WTC11 (cell line): ENCODE results near the gene B4GALT3.

Source experiments
- CBFB ChIP-seq: sonication (generic); formaldehyde crosslinking; IDR thresholded peaks from 2 replicates; pipeline ENCODE4 v1.8.1; 2022; ENCODE audit warnings: mild to moderate bottlenecking, low read depth, missing genetic modification reagents
- NFE2L1 ChIP-seq: sonication (generic); formaldehyde crosslinking; IDR thresholded peaks from 2 replicates; pipeline ENCODE4 v1.8.1; 2023; ENCODE audit warnings: missing genetic modification reagents
- NR1H2 ChIP-seq: sonication (generic); formaldehyde crosslinking; IDR thresholded peaks from 2 replicates; pipeline ENCODE4 v1.9.0; 2021; ENCODE audit warnings: mild to moderate bottlenecking, moderate library complexity, missing genetic modification reagents
- ZNF263 ChIP-seq: sonication (generic); formaldehyde crosslinking; IDR thresholded peaks from 2 replicates; pipeline ENCODE4 v1.8.1; 2022; ENCODE audit warnings: low read depth, mild to moderate bottlenecking, moderate library complexity, missing genetic modification reagents
- TF ChIP-seq, protein P1 (sequence below): fragments of 200-600 bp; IDR thresholded peaks from 2 replicates; pipeline ENCODE4 v1.8.0; 2022; ENCODE audit warnings: antibody characterized with exemption
- TF ChIP-seq, protein P2 (sequence below): sonication (generic); formaldehyde crosslinking; conservative IDR thresholded peaks from 2 replicates; pipeline ENCODE4 v1.8.1; 2023; ENCODE audit warnings: mild to moderate bottlenecking, low read depth, missing genetic modification reagents, moderate library complexity

DNA sequence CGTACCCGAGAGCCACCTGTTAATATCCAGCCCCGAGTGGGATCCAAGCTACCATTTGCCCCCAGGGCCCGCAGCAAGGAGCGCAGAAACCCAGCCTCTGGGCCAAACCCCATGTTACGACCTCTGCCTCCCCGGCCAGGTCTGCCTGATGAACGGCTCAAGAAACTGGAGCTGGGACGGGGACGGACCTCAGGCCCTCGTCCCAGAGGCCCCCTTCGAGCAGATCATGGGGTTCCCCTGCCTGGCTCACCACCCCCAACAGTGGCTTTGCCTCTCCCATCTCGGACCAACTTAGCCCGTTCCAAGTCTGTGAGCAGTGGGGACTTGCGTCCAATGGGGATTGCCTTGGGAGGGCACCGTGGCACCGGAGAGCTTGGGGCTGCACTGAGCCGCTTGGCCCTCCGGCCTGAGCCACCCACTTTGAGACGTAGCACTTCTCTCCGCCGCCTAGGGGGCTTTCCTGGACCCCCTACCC is 16.6 kb downstream of the B4GALT3 start:
- TF ChIP-seq, protein P1, sequence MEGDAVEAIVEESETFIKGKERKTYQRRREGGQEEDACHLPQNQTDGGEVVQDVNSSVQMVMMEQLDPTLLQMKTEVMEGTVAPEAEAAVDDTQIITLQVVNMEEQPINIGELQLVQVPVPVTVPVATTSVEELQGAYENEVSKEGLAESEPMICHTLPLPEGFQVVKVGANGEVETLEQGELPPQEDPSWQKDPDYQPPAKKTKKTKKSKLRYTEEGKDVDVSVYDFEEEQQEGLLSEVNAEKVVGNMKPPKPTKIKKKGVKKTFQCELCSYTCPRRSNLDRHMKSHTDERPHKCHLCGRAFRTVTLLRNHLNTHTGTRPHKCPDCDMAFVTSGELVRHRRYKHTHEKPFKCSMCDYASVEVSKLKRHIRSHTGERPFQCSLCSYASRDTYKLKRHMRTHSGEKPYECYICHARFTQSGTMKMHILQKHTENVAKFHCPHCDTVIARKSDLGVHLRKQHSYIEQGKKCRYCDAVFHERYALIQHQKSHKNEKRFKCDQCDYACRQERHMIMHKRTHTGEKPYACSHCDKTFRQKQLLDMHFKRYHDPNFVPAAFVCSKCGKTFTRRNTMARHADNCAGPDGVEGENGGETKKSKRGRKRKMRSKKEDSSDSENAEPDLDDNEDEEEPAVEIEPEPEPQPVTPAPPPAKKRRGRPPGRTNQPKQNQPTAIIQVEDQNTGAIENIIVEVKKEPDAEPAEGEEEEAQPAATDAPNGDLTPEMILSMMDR: no peak
- TF ChIP-seq CBFB (no peak), NR1H2 (CRISPR knock-in tag) (no peak), ZNF263 (CRISPR knock-in tag) (no peak), NFE2L1 (CRISPR knock-in tag) (no peak)
- TF ChIP-seq, protein P2, sequence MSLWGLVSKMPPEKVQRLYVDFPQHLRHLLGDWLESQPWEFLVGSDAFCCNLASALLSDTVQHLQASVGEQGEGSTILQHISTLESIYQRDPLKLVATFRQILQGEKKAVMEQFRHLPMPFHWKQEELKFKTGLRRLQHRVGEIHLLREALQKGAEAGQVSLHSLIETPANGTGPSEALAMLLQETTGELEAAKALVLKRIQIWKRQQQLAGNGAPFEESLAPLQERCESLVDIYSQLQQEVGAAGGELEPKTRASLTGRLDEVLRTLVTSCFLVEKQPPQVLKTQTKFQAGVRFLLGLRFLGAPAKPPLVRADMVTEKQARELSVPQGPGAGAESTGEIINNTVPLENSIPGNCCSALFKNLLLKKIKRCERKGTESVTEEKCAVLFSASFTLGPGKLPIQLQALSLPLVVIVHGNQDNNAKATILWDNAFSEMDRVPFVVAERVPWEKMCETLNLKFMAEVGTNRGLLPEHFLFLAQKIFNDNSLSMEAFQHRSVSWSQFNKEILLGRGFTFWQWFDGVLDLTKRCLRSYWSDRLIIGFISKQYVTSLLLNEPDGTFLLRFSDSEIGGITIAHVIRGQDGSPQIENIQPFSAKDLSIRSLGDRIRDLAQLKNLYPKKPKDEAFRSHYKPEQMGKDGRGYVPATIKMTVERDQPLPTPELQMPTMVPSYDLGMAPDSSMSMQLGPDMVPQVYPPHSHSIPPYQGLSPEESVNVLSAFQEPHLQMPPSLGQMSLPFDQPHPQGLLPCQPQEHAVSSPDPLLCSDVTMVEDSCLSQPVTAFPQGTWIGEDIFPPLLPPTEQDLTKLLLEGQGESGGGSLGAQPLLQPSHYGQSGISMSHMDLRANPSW (CRISPR knock-in tag): no peak
